CD4-positive, alpha-beta T cell treated with Interferon alpha-2 for 1 hour (primary cell): ENCODE data around the gene CYB5R3.
"Not testable (repeated sequence)": the region's sequence is repeated elsewhere in the genome, so short reads cannot be mapped to it uniquely, and the experiment has no call there.

ENCODE experiments used
- DNase-seq, 2 donors: peaks; one replicate each; pipeline ENCODE4 v3.0.0-alpha.2; 2020 to 2022

The CYB5R3 gene

DNA sequence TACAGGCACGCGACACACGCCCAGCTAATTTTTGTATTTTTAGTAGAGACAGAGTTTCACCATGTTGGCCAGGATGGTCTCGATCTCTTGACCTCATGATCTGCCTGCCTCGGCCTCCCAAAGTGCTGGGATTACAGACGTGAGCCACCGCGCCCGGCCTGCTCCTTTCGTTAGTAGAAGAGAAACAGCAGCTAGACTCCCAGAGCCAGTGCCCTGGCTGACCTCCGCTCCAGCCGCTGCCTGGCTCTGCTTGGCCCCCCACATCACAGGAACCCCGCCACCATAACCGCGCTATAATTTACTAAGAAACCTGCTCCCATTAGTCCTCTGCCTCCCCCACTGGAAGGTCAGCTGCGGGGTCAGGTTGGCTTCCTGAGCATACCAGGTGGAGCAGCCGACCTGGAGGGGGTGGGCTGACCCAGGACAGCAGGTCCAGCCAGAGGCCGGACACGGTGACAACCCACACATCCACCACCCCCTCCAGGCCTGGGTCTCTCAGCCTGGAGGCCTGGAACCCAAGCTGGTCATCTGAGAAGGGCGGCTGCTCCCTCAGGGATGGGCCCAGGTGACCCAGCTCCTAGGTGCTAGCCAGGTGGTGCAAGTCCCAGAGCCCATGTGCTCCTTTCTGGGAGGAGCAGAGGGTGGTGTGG, 27.0 kb downstream of the CYB5R3 start:
- DNase-seq = no peak

DNA sequence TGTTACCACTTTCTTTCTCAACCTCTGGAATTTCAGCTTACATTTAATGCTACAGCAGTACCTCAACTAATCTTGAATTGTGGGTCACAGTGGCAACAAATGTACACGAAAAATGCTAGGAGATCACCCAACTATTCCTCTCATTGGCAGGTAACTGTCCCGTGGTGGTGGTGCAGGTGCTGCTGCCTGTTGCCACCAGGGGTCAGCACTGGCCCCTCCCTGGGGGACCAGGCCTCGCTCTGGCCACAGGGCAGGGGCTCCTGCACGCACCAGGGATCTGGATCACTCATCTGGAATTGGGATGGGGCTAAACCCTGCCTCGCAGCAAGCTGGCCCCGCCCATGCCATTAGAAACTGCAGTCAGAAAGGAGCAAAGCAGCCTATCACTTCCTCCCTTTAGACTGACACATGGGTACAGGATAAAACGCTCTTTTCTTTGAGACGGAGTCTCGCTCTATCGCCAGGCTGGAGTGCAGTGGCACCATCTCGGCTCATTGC, 27.6 kb downstream of the CYB5R3 start:
- peak; percentile 53 to 64 for DNase-seq

DNA sequence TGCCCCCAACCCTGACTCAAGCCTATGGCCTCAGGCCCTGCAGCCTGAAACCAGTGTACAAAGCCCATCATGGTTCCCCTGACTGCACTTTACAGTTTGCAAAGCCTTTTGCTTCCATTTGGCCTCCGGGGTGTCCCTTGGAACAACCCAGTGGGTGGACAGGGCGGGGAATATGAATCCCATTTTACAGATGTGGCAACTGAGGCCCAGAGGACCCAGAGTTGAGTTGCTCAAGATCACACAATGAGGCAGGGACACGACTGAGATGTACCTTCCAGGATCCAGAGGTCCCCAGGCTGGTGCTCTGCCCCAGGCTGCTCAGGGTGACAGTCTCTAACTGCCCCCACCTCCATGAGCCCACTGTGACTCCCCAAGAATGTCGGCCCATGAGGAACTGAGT, 29.1 kb downstream of the CYB5R3 start:
- DNase-seq = no peak

DNA sequence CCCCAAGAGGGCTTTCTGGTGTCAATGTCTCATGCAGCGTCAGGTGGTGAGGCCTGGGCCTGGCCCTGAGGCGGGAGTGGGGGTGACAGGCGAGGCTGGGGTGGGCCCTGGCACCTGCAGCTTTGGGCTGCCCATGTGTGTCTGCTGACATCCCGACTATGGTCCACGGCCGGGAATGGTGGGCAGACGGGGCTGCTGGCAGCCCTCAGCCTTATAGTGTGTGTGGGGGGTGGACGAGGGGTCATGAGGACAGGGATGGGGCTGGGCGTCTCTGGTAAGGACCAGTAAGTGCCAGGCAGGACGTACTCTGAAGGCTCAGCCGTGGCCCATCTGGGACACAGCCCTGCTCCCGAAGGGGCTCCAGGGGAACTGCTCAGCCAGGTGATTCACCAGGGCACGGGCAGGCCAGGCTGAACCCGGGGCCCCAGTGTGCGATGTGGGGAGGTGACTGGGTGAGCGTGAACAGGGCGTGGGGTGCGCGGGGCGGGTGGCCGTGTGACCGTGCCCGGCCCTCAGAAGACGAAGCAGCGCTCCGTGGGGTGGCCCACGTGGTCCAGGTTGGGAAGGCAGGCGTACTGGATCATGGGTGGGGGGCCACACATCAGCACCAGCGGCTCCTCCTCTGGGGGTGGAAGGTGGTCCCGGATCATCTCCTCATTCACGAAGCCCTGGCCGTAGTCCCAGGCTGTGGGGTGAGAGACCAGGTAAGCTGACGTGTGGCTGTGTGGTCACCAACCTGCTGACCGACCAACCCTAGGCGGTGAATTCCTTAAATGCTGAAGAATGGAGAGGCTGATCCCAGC, 29.7 kb downstream of the CYB5R3 start:
- no peak for DNase-seq

DNA sequence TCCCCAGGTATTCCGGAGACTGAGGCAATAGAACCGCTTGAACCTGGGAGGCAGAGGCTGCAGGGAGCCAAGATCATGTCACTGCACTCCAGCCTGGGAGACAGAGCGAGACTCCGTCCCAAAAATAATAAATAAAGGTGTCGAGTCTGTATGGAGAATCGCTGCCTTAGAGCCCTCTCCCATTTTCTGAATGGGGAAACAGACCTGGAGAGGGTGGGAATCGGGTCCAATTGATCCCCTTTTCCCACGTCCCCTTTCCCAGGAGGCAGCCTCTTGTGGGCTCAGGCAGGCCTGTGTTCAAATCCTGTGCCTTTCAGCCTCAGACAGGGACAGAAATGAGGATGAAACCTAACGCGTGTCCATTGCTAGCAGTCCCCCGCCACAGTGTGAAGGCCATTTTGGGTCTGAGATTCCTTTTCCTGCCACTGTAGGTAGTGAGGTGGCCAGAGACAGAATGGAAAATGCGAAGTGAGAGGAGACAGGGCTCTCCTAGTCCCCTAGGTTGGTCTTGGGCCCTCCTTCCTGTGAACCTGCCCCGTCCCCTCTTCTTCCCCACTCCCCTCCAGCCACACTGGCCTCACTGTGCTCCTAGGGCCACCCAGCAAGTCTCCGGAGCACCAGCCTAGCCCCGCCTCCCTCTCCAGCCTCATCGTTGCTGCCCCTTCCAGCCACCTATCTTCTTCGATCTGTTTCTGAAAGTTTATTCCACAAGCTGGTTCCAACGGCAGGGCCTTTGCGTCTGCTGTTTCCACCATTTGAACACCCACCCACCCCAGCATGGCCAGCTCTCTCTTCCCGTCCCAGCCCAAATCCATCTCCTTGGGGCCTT, 31.8 kb downstream of the CYB5R3 start:
- DNase-seq = no peak

DNA sequence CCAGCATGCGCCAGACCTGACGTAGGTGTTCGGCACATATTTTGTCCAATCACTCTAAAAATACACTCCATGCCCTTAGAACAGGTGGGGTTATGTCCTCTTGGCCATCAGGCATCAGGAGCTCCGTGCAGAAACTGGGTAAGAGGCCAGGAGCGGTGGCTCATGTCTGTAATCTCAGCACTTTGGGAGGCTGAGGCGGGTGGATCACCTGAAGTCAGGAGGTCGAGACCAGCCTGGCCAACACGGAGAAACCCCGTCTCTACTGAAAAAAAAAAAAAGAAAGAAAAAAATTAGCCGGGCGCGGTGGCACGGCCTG, 33.4 kb downstream of the CYB5R3 start:
- not testable (repeated sequence) for DNase-seq

DNA sequence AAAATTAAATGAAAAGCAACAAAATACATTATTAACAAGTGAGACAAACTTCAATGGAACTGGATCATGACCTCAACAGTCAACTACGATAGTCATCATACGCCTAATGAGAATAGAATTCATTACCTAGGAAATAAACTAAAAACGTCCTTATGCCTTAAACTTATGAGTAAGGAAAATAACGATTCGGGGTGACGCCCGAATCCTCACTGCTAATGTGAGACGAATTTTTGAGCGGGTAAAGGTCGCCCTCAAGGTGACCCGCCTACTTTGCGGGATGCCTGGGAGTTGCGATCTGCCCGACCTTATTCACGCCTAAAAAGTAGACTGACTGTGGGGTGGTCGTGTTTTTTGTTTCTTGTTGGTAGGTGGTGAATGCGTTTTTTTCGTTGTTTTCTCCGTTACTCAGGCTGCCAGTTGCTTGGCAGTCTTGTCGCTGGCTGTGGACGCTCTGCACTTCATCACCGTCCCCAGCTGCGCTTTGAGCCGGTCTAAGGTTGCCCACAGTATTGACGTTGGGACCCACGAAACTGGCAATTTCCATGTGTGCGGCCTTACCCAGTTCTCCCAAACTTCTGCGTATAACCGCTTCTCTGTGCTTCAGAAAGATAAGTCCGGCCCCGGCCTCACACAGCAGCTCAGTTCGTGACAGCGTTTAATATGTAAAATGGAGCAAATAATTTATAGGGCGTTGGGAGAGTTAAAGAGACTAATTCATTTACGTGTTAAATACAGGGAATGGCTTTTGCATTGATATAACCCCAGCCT, 33.9 kb downstream of the CYB5R3 start:
- peak; percentile 93 to 95 for DNase-seq

DNA sequence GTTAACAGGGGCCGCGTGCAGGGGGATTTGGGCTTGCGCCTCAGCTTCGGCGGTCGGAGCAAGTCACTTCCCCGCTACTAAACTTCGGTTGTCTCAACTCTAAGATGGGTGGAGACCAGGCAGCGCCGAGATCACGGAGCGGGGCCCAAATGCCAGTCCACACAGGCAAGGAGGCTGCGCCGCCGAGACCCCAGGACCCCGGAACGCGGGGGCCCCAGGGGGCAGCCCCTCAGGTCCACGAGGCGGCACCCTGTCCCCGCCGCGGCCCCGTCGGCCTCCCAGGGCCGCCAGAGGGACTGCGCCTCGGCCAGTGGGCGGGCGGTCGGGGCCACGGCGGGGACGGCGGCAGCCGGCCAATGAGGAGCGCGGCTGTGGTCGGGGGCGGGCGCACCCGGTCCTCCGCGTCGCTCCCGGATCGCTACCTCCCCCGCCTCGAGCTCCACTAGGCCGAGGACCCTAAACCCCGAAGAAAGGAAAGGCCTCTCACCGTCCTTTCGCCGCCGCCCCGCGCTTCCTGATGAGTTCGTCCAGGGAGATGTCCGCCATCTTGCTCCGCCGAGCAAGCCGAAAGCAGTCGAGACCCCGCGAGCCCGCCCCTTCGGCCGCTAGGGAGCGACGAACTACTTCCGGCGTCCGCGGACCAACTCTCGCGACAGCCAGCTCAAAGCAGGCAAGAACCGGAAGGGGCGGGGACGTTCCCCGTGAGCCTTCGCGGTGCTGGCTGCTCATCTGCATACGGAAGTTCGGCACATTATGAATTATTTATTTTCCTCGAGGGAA, 34.7 kb downstream of the CYB5R3 start, which contains the start of gene POLDIP3:
POLDIP3 (minus strand) TSS at position 572 of the 780 bp plus-strand sequence; CDS start at position 546, 26 bp downstream.
- DNase-seq = peak; percentile 98 to 99

DNA sequence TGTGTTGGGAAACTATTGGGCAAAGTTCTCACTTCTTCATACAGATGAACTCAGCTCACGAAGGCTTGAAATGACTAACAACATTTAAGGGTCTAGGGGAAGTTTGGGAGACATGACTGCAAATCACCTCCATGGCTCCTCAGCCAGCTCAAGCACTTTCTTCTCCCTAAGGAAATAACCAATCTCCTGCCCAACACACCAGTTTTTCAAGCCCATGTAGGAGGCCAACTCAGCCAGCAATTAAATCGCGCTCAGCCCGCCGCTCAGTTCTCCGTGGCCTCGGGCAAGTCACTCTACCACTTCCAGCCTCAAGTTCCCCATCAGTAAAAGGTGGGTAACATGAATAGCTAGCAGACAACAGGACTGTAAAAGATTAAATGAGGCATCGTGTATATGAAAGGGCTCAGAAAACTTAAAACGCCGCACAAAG, 35.3 kb downstream of the CYB5R3 start:
- DNase-seq = no peak

DNA sequence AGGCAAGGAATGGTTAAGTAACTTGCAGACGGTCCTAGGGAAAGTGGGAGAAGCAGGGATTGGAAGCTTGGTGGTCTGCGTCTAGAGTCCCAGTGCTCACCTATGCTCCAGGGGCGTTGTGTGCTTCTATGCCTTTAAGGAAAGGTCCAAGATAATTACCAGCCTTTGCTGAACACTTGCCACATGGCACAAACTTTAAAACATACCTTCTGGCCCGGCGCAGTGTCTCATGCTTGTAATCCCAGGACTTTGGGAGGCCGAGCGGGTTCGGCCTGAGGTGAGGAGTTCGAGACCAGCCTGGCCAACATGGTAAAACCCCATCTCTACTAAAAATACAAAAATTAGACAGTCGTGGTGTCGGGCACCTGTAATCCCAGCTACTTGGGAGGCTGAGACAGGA, 36.9 kb downstream of the CYB5R3 start:
- DNase-seq = no peak

DNA sequence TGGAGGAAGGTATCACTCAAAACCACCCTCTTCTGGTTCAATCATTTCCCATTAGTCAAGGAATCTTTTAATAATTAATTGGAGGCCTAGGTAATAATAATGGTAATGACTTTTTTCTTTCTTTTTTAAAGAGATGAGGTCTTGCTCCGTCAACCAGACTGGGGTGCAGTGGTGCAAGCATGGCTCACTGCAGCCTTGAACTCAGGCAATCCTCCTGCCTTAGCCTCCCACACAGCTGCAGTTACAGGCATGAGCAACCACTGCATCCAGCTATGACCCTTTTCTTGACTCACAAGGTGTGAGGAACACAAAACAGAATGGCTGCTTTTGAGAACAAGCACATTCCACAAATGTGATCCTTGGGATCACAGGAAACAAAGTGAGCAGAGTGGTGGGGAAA, 38.1 kb downstream of the CYB5R3 start:
- no peak for DNase-seq

DNA sequence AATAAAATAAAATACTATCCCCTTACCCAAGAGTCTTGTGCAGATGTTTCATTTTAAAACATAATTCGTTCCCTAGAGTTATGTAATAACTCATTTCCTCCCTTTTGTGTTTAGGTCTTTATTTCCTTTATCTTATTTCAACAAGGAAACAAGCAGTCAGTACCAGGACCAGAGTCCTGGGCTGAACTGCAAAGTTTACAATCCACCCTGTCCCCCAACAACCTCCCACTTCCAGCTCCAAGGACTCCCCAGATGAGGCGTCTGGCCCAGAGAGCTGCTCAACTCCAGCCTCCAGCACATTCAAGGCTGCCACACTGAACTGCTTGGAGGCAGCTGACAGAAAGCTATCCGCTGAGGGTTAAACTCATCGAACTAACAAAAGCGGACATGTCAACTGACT, 39.0 kb downstream of the CYB5R3 start:
- DNase-seq = no peak

DNA sequence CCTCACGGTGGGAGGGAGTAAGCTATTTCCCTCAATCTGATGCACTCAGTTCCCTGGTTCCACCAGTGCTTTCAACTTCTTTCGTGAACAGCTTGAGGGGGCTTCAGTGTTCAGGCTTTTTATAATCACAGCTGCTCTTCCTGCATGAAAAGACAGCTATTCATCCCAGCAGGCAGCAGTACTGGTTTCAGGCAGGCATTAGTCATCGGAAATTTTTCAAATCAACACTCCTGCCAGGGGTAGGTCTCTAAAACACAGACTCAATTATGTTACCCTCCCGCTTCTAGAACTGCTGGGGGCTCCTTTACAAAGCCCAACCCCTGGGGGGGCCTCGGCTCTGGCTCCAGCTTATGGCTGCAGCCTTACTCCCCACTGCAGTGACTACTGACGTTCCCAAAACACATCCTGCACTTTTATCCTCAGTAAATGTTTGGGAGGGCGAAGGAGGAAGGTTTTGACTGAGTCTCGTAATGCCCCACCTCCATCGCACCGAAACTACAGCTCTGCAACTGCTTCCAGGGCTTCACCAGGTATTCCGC, 40.3 kb downstream of the CYB5R3 start:
- no peak for DNase-seq

DNA sequence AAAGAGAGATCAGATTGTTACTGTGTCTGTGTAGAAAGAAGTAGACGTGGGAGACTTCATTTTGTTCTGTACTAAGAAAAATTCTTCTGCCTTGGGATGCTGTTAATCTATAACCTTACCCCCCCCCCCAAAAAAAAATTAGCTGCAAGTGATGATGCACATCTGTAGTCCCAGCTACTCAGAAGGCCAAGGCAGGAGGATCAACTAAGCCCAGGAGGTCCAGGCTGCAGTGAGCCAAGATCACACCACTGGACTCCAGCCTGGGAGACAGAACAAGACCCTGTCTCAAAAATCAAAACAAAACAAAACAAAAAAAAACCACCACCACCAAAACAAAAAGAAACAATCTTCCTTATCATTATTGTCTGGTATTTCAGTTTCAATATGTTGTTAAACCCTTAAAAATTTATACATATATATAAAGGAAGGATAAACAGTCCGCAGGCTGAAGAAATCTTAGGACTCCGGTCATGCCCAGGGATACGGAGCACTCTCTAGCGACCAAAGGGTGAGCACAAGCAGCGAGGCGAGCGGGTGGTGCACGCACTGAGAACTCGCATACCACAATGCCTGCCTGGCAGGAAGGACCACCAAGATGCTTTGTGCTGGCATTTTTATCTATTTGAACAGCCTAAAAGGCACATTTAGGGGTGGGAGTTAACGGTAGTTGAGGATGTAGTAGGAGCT, 40.9 kb downstream of the CYB5R3 start:
- DNase-seq = no peak

DNA sequence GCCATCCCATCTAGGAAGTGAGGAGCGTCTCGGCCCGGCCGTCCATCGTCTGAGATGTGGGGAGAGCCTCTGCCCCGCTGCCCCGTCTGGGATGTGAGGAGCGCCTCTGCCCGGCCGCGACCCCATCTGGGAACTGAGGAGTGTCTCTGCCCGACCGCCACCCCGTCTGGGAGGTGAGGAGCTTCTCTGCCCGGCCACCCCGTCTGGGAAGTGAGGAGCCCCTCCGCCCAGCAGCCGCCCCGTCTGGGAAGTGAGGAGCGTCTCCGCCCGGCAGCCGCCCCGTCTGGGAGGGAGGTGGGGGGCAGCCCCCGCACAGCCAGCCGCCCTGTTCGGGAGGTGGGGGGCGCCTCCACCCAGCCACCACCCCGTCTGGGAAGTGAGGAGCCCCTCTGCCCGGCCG, 41.6 kb downstream of the CYB5R3 start:
- DNase-seq = not testable (repeated sequence)

DNA sequence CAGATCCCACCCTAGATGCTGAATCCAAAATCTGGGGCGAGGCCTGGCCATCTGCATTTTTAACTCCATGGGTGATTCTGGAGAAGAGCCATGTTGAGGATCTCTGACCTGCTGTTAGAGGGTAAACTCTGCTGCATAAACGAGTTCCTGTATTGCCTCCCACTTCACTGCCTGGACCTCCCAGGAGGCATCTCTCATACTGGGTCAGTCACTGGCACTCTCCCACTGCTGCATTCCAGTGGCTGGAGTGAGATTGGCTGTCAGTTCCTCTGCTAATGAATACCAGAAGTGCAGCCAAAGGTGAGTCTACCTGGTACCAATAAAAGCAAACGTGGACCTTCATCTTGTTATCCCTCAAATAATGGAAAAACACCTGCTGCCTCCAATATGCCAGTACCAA, 44.8 kb downstream of the CYB5R3 start:
- DNase-seq = no peak

DNA sequence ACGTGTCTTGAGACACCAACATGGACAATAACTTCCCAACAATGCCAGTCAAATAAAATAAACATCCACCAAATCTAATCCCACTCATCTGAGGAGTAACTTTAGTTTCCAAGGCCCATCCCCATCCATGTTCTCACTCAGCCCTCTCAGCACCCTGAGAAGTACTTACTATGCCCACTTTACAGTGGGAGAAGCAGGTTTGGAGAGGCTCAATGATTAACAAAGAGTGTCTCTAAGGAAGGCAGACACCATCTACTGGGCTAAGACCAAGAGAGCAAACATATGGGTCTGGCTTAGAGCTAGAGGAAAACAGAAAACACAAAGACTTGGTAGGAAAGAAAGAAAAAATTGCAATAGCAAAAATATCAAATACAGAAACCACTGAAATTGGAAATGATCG, 45.8 kb downstream of the CYB5R3 start:
- no peak for DNase-seq

DNA sequence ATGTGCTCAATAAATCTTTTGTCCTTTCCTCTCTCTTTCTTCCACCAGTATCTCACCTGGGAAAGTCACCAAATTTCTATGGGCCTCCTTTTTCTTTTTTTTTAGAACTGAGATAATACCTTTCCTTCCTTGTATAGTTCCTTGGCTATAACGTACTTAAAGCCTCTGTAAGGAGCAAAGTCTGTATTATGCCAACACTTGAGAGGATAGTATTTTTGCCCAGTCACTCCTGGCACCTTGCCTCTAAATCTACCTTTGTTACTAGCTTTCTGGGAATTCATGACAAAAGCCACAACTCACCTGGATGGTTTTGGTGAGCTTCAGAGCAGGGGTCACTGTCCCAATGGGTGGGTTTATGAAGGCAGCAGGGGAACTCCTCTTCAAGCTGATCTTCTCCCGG, 46.7 kb downstream of the CYB5R3 start:
- no peak for DNase-seq

DNA sequence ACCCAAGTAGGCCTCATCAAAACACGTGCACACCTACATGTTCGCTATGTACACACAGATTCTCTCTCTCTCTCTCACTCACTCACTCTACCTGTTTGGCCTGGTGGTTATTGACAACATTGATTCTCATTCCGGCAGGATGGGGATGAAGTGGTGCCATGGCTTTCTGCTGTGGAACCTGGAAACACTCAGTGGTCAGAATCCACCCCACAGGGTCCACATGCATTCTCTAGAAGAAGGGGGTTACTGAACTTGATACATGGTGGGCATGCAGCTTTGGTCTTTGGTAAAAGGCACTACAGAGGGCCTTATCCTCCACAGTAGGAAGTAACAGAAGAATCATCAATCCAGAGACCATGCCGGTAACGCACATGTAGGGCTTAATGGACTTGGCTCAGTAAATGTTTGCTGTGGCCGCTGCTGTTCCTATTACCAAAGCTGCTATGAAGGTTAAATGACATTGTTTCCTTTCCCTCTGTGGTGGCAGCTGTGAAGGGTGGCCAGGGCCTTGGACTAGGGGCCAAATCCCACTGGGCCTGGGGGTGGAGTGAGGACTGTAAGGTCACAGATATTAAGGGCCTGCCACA, 47.2 kb downstream of the CYB5R3 start:
- no peak for DNase-seq

DNA sequence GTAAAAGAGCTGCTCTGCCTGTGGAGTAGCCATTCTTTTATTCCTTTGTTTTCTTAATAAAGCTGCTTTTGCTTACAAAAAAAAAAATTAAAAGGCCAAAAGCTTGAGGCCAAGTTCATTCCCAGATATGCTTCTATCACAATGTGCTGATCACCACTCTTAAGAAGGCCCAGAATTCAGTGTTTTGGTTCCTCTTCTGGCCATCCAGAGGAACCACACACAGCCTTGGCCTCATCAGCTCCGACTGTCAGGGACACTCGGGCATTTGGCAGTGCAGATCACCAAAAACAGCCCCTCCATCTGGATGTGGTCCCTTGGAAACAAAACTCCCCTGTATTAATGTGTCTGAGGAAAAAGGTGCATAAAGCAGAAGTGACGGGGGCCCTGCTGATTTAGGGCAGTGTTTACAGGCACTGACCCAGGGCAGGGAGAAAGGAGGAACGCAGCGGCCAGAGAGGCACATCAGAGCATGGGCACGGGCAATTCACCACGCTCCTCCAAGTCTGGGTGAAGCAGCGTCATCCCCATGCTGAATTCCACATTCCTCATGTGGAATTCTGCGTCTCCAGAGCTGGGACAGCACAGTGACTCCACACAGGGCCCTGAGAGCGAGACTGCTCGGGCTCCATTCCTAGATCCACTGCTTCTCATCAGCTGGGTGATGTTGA, 52.2 kb downstream of the CYB5R3 start:
- no peak for DNase-seq
